K562 (cell line): ENCODE measurements around the gene CABP4. TPM values are rescaled to one million over a fixed set of nuclear protein-coding genes. Genes with fewer than 3 reads are reported as not detected.
A peak's percentile ranks its signal among the peaks of the same experiment; 100 is the strongest.

Source experiments
- ETS2 ChIP-seq: IDR thresholded peaks from 2 replicates; pipeline ENCODE4 v1.6.1; 2016; ENCODE audit warnings: borderline replicate concordance, missing genetic modification characterization, mild to moderate bottlenecking, moderate library complexity, missing compliant biosample characterization; ENCODE audit not compliant: poor library complexity, severe bottlenecking
- FOXJ2 ChIP-seq: fragments of 200-800 bp; sonication (Bioruptor generic); IDR thresholded peaks from 2 replicates; pipeline ENCODE4 v1.6.1; 2016; ENCODE audit warnings: missing genetic modification characterization, missing compliant biosample characterization
- GTF2F1 ChIP-seq: IDR thresholded peaks from 2 replicates; pipeline ENCODE4 v1.6.1; 2011; ENCODE audit warnings: low read depth, low read length, improper control_type of control experiment
- HNRNPLL ChIP-seq: fragments of 200-400 bp; formaldehyde crosslinking; IDR thresholded peaks from 2 replicates; pipeline ENCODE4 v1.6.1; 2017; ENCODE audit warnings: low read length, low read depth, mild to moderate bottlenecking; ENCODE audit not compliant: poor library complexity, severe bottlenecking
- MCM3 ChIP-seq: fragments of 450-650 bp; IDR thresholded peaks from 2 replicates; pipeline ENCODE4 v1.6.1; 2016
- MCM5 ChIP-seq: fragments of 450-650 bp; IDR thresholded peaks from 2 replicates; pipeline ENCODE4 v1.6.1; 2016; ENCODE audit warnings: low read depth
- MTA3 ChIP-seq: fragments of 450-650 bp; formaldehyde crosslinking; IDR thresholded peaks from 2 replicates; pipeline ENCODE4 v1.6.1; 2017; ENCODE audit warnings: mild to moderate bottlenecking, borderline replicate concordance
- NCOA1 ChIP-seq: fragments of 450-650 bp; IDR thresholded peaks from 2 replicates; pipeline ENCODE4 v1.6.1; 2016; ENCODE audit warnings: low read depth
- NFE2L1 ChIP-seq: fragments of 450-650 bp; IDR thresholded peaks from 2 replicates; pipeline ENCODE4 v1.6.1; 2016; ENCODE audit warnings: missing genetic modification characterization, low read depth, mild to moderate bottlenecking, missing compliant biosample characterization, moderate library complexity, borderline replicate concordance
- PBX2 ChIP-seq, 2 experiments: IDR thresholded peaks in 1 of 2; conservative IDR thresholded peaks in 1 of 2; 2 replicates each; pipeline ENCODE4 v1.6.1; 2016; ENCODE audit warnings: low read depth in 2 of 2, mild to moderate bottlenecking in 1 of 2, missing compliant biosample characterization in 1 of 2, missing genetic modification characterization in 1 of 2, moderate library complexity in 1 of 2
- POLR2H ChIP-seq: IDR thresholded peaks from 2 replicates; pipeline ENCODE4 v1.6.1; 2016; ENCODE audit warnings: missing genetic modification characterization, low read depth, mild to moderate bottlenecking, control low read depth, missing compliant biosample characterization, moderate library complexity
- PURB ChIP-seq: sonication (generic); formaldehyde crosslinking; IDR thresholded peaks from 2 replicates; pipeline ENCODE4 v1.9.0; 2021; ENCODE audit warnings: low read depth, mild to moderate bottlenecking, missing genetic modification reagents
- SAFB ChIP-seq: fragments of 200-400 bp; formaldehyde crosslinking; IDR thresholded peaks from 2 replicates; pipeline ENCODE4 v1.6.1; 2017; ENCODE audit warnings: low read depth, low read length, borderline replicate concordance
- THRA ChIP-seq: fragments of 450-650 bp; IDR thresholded peaks from 2 replicates; pipeline ENCODE4 v1.6.1; 2017; ENCODE audit warnings: mild to moderate bottlenecking, moderate library complexity
- VEZF1 ChIP-seq: fragments of 200-800 bp; sonication (Bioruptor generic); IDR thresholded peaks from 2 replicates; pipeline ENCODE4 v1.6.1; 2017; ENCODE audit warnings: missing genetic modification characterization, missing compliant biosample characterization
- ZNF282 ChIP-seq: sonication (generic); formaldehyde crosslinking; IDR thresholded peaks from 2 replicates; pipeline ENCODE4 v1.8.1; 2023; ENCODE audit warnings: missing genetic modification reagents
- ZNF384 ChIP-seq: IDR thresholded peaks from 2 replicates; pipeline ENCODE4 v1.6.1; 2012; ENCODE audit warnings: low read depth, low read length, improper control_type of control experiment
- ZNF408 ChIP-seq: fragments of 250-450 bp; sonication (Bioruptor Pico); IDR thresholded peaks from 2 replicates; pipeline ENCODE4 v1.4.0; 2020; ENCODE audit warnings: low read depth, mild to moderate bottlenecking, moderate library complexity
- ZNF41 ChIP-seq: fragments of 250-450 bp; sonication (Bioruptor Pico); conservative IDR thresholded peaks from 2 replicates; pipeline ENCODE4 v1.4.0; 2020; ENCODE audit warnings: mild to moderate bottlenecking
- ZNF57 ChIP-seq: fragments of 450-650 bp; formaldehyde crosslinking; IDR thresholded peaks from 2 replicates; pipeline ENCODE4 v1.4.0; 2020; ENCODE audit warnings: mild to moderate bottlenecking, moderate library complexity
- ZSCAN32 ChIP-seq: fragments of 450-650 bp; formaldehyde crosslinking; IDR thresholded peaks from 2 replicates; pipeline ENCODE4 v1.4.0; 2020; ENCODE audit warnings: mild to moderate bottlenecking, moderate library complexity
- polyA plus RNA-seq, 8 experiments: library from polyadenylated mRNA; depleted of rRNA in 4 of 8; stranded (reverse) in 5 of 8; unstranded in 3 of 8; fragments of >200 nt; fragmentation: Nextera tagmentation in 2 of 8; fragmentation: Illumina TruSeq in 1 of 8; extraction: Ambion mirVana in 2 of 8; extraction: Trizol in 1 of 8; gene quantifications; 2 replicates each; pipeline versions ENCODE4 v1.2.1 to v1.2.3, GENCODE V29; 2011 to 2014; ENCODE audit warnings: inconsistent platforms in 1 of 8, missing spikeins in 1 of 8
- total RNA-seq, 7 experiments: library from RNA; depleted of rRNA in 6 of 7; stranded (reverse); fragments of >200 nt in 6 of 7; fragmentation: Illumina TruSeq in 2 of 7; extraction: Trizol in 2 of 7; gene quantifications; 2 replicates each; pipeline versions ENCODE4 v1.2.1 to v1.2.3, GENCODE V29; 2011 to 2021; ENCODE audit warnings: low replicate concordance in 1 of 7

The CABP4 gene
- total and polyA plus RNA-seq, 9 of the 15 experiments (the other 6 are each of a cell fraction or from before 2014, with no cell fraction given) = 0.11 TPM; not detected in 8

GRCh38 chr11:67436459-67437081 is 18.6 kb upstream of the CABP4 start (continued):
- TF ChIP-seq THRA (no peak), SAFB (no peak), ZNF57 (no peak), FOXJ2 (tag) (no peak), MTA3 (0 out of 2 replicates have a peak, but pooled peaks have one; percentile 21), PURB (CRISPR knock-in tag) (no peak), ZNF408 (CRISPR knock-in tag) (no peak), ETS2 (tag) (no peak), GTF2F1 (no peak), ZNF41 (no peak), HNRNPLL (no peak), MCM3 (no peak), ZSCAN32 (CRISPR knock-in tag) (no peak), NFE2L1 (tag) (no peak), PBX2 (CRISPR knock-in tag; IDR thresholded peaks at IDR 0.05; ENCODE audit: low read depth) (no peak), PBX2 (tag; conservative IDR thresholded peaks at IDR 0.05; ENCODE audit: low read depth) (0 out of 2 replicates have a peak, but pooled peaks have one; percentile 11), NCOA1 (no peak; the same call in 1 of the 2 replicates), ZNF384 (0 out of 2 replicates have a peak, but pooled peaks have one; percentile 7), ZNF282 (CRISPR knock-in tag) (no peak), VEZF1 (CRISPR knock-in tag) (no peak; the same call in 1 of the 2 replicates), POLR2H (tag) (no peak), MCM5 (no peak)
